GM21717 (cell line): ENCODE data around the gene COL1A1.

Experiments
- ATAC-seq: cut with Tn5 transposase; IDR thresholded peaks from one replicate; pipeline ENCODE4 v1.9.1; 2021; ENCODE audit warnings: mild to moderate bottlenecking, moderate library complexity; ENCODE audit not compliant: unreplicated experiment

COL1A1 gene

DNA sequence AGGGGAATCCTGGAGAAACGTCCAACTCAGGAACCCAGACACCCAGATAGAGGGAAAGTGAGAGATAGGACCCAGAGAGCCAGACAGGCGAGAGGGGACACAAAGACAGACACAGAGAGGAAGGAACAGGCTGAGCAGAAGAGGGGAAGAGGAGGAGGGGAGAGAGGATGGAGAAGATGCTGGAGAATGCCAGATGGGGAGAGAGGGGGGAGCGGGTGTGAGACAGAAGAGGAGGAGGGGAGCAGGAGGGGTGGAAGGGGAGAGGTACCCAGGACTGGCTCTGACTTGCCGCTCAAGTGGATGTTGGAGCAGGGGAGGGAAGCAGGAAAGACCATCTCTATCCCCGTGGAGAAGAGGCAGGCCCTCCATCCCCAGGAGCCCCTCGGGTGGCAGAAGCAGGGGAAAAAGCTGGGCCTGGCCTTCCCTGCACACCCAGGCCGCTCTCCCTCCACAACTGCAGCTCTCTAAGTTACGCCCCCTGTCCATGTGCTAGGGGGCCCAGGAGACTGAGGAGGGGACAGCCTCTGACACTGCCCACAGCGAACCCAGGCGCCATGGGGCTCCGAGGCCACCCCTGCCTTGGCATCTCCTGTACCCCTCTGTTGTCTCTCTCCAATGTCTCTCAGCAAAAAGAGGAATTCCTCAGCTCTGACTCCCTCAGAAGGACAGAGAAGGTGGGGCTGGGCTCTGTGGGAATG, 55.8 kb downstream of the COL1A1 start:
- no peak for ATAC-seq

DNA sequence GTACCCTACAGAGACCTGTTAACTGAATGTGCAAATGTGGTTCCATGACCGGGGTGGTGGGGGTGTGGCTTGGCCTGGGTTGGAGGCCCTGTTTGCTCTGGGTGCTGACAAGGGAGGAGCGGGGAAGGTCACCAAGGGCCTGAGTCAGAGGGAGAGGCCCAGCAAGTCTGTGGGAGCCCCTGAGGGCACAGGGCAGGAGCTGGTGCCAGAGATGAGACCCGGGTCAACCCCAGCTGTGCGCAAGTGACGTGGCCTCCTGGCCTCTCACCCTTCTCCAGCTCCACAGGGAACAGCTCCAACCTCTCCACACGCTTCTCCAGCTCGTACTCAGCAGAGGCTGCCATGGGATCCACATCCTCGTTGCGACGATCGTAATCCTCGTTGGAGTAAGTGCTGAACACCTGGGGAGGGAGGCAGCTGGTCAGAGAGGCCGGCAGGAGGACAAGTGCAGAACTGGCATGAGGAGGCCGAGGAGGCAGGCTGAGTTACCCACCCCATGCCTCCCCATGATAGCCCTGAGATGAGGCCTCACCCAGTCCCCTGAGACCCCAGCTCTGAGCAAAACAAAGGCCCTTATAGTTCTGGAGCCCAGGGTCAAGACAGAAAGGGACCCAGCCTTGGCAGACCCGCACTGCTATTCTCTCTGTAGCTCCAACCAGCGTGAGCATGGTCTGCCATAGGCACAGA, 56.4 kb downstream of the COL1A1 start:
- ATAC-seq = no peak

DNA sequence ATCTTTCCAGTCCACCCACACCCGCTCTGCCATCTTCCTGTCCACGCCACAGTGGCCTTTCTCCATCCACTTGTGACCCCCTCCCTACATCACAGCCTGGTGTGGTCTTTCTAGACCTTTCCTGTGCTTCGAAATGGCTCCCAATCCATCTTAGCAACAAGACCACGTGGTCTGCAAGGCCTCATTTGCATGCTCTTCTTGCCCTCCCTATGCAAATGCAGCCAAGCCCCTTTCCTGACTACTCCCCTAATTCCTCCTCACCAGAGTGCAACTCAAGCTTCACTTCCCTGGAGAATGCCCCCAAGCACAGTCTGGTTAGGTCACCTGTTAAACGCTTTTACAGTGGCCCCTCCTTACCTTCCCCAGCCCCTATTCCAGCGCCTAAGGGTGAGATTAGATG, 57.1 kb downstream of the COL1A1 start:
- no peak for ATAC-seq

DNA sequence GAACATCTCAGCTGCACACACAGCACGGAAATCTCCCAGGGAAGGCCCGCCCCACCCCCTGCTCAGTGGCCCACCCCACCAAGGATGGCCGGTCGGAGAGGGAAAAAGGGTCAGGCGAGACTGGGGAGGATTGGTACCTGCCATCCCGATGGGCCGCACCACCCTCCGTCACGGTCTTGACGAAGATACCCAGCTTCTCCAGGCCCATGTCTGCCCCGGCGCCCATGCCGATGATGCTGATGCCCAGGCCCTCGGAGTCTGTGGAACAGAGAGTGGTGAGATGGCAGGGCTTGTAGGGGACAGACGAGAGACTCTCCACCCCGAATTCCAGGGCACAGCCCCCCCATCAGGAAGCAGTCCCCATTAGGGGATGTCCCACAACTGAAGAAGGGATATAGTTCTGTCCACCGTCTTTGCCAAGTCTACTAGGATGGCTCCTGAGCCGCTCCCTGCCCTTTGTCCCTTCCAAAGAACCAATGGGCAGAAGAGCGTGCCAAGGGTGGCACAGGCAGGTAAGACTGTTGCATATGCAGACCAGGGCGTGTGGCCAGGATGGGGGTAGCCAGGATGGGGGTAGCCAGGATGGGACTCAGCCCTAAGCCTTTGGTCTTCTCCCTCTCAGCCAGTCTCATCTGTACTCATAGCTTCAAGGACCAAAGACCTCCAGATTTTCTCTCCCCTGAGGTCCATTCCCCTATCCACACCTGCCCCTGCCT, 57.8 kb downstream of the COL1A1 start:
- ATAC-seq = no peak

DNA sequence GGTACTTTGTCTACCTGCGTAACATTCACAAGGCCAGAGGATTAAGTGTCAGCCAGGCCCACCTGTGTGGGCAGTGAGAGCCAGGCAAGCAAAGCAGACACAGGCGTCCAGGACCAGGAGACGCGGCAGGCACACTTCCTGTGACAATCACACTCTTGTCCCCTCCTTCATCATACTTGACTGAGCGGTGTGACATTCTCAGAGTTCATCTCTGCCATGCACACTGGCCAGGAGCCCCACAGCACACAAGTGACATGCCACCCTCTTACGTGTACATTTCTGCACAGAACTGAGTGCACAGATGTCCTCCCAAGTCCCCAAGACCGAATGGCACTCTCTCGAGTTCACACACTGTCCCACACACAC, 59.7 kb downstream of the COL1A1 start:
- no peak for ATAC-seq

DNA sequence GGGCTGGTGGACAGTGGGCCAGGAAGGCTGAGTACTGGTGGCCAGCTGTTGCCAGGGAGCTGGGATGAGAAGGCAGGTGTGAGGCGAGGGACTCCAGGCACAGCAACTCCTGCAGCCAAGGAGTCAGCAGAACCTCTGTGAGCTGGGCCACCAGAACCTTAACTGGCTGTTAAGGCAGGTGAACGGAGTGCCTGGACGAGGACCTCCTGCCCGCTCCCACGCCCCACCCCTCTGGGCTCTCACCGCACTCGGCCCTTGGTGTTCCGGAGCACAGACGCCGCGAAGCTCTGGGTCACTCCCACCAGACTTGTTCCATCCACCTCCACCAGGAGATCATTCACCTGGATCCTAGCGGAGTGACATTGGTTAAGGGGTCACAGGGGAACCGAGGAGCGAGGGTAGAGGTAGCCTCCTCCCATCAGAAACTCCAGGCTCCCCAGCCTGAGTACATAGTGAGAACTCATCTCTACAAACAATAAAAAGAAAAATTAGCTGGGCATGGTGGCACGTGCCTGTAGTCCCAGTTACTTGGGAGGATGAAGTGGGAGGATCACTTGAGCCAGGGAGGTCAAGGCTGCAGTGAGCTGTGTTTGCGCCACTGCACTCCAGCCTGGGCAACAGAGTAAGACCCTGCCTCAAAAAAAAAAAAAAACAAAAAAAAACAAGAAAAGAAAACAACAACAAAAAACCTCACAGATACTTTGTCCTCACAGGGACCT, 60.2 kb downstream of the COL1A1 start:
- ATAC-seq = no peak

DNA sequence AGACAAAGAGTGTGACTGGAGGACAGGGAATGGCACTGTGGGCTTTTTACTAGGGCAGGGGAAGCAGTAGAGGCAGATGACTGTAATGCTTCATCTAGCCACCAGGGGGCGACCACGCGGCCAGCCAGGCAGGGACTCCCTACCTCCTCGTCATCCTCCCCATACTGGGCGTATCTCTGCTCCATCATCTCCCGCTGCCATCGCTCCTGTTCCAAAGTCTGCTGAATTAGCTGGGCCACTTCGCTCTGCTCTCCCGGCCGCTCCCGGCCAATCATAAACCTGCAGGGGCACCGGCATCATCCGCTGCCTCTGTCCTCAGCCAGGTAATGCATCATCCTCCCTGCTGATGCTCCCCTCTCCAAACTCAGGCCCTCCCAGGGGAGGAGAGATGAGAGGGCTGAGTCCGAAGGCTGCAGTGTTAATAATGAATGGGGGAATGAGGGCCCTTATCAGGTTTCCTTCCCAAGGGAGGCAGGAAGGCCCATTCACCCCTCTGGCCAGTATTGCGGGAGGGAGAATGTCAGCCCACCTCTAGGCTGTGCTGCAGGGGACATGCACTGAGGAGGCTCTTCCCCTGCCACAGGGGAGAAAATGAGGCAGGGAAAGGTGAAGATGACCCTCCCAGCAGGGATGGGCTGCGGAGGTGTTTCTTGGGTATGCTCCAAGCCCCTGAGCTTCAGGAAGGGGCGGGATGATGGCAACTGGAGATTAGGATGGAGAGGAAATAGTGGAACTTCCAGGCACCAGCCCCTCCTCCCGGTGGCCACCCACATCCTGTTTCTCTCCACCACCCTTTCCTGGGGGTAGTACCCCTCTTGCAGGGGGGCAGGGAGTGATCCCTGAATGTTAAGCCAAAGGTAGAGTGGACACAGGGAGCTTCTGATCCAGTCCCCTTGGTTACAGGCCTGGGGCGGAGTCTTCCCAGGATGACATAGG, 61.2 kb downstream of the COL1A1 start:
- ATAC-seq = peak; percentile 41

DNA sequence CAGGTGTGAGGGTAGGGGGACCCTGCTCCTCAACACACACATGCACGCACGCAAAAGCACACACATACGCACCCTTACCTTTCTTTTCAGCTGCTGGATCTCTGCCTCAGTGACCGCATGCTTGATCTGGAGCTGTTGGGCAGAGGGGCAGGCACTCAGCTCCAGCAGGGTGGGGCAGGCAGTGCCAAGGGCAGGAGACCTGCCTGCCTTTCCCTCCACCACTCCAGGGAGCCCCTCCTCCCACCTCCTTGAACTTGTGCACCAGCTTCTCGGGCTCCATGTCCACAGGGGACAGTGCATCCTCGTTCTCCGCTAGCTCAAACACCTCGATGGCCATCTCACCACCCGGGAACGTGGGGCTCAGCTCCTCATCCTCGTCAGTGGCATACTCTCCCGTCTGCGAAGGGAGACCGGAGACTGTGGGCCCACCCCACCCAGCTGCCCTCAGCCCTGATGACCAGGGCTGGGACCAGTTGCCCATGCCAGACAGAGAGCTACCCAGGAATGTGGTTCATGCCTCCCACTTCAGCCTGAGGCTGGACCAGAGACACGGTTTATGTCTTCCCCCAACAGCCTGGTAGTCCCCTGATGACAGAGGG, 62.1 kb downstream of the COL1A1 start:
- no peak for ATAC-seq

DNA sequence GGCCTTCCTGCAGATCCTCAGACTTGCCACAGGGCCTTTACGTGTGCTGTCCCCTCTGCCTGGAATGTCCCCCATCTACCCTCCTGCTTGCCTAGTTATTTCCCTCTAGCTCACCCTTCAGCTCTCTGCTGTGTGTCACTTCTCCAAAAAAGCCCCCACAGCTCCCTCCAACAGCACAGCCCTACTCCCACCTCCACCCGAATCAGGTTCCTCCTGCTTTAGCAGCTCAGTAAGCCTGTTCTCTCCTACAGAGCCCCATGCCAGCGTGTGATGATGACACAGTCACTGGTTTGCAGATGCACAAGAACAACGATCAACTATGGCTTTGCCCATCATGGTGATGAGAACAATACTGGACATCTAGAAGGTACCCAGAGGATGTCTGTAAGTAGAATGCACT, 64.4 kb downstream of the COL1A1 start:
- no peak for ATAC-seq

DNA sequence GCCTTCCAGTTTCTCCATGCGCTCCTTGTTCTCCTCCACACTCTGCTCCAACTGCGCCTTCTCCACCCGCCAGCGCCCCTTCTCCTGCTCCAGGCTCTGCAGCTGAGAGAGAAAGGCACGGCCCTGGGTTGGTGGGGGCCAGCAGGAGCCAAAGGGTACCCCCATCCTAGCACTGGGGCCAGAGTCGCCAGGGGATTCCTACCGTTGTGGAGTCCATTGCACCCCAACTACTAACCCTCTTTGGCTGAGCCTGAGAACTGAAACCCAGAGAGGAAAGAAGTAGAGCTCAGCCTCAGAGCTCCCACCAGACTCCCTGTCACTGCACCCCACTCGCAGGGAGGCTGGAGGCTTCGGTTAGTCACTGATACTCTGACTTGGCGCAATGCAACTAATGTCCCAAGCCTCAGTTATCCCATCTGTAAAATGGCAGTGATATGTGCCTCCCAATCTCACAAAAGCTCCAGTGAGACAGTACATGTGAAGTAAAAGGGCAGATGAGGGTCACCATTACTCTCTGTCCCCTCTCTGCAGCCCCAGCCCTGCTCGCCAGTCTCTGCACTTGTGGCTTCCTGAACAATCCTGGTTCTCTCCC, 65.2 kb downstream of the COL1A1 start:
- no peak for ATAC-seq

DNA sequence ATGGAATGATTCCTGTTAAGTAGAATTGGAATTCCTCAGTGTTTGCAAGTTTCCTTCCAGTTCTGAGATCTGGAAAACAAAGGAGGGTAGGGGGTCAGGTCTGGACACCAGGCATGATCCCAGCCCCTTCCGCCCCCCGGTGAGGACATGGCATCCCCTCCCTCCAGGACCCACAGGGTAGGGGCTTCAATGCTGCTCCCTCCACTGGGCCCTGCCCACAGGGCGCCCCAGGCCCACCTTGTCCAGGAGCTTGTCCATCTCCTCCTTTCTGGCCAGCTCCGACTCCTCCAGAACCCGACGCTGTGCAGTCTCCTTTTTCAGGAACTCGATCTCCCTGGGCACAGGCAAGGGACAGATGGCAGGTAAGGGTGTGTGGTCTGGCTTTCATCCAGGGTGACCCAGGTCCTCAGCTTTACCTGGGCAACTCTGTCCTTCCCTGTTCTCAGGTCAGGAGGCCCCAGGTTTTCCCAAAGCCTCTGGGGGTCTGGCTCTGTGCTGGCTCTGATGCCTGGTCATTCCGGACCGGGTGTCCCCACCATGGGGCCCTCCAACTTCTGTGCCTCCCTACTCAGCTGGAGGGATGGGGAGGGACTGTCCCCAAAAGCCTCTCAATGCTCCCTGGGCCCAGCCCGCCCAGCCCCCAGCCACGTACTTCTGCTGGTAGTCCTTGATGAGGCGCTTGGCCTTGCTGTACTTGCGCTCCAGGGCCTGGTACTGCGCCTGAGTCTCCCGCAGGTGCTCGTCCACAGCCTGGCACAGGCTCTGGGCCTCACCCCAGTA, 65.9 kb downstream of the COL1A1 start:
- ATAC-seq = no peak

DNA sequence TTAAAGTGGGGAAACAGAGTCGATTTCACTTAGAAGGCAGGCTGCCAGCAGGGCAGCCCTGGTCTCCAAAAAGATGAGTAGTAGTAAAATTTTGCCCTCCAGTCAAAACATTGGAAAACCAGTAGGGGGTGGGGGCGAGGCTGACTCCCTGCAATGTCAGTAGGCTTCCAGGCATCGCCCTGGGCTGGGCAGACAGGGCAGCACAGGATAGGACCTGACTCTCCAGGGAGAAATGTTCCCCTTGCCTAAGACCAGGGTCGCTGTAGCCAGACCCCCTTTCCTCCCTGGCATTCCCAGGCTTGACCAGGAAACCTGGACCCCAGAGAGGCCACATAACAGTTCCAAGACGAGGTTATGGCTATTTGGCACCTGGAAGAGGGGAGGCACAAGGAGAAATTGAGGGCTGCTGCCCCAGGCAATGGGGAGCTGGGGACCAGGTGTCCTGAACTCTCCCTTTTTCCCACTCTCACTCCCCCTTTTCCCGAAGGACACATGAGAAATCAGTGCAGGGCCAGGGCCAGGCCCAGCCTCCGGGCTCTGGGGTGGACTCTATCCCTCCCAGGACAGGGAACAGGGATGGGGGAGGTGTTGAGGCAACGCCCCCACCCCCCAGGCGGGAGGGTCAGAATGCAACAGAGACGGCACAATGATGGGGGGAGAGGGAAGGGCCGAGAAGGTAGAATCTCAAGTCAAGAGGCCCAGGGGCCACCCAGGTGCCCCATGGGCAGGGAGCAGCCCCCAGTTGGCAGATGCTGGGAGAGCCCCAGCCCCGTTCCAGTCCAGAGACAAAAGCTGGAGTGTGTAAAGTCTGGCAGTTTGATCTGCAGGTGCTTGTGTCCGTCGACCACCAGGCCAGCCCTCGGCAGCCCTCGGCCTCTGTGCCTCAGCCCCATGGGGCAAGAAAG, 67.0 kb downstream of the COL1A1 start:
- no peak for ATAC-seq

DNA sequence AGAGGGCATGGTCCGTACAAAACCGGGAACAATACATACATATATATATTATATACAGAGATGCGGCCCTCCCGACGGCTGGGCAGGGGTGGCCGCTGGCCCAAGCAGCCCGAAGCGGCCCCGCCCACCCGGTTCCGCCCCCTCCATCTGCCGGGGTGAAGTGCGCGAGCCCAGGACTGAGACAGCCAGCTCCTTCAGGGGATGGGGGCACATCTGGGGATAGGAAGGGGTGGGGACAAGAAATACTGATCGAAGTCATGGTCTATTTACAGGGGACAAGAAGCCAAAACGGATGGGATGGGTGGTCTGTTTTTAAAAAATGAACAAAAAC, 67.7 kb downstream of the COL1A1 start:
- ATAC-seq = no peak
